Measurements from ENCODE around the gene PDGFB. TPM values are rescaled to one million over a fixed set of nuclear protein-coding genes. Genes with fewer than 3 reads are reported as not detected.

Gene PDGFB
- total RNA-seq, 1 experiment from 2014 or later: 9.2 TPM

GRCh38 chr22:39176143-39176713 lies 68.6 kb downstream of the PDGFB start:
- H3K9me3 Mint-ChIP-seq: no peaks in the 10 kb centered on the region
- no peaks in the 10 kb centered on the region; the same call in none of the 2 replicates for H3K27me3 Mint-ChIP-seq (ENCODE audit: low read depth)
- peaks cover 91% of the 10 kb centered on the region for H3K4me1 Mint-ChIP-seq
- CTCF ChIA-PET: interaction anchor here (0.9 to 4.0 kb wide), 7 partner anchors 9 to 407 kb away, joined by 3 to 19 read pairs (median 5); no protein-coding TSS in a partner anchor
- H3K27ac Mint-ChIP-seq: peak overlapping the region; percentile 100
- POLR2A ChIA-PET: interaction anchor here (0.6 to 6.2 kb wide), 5 partner anchors 38 to 135 kb away, joined by 3 to 45 read pairs (median 6); no protein-coding TSS in a partner anchor
- peak overlapping the region; percentile 20; the same call in 1 of the 2 replicates for H3K4me3 Mint-ChIP-seq
- DNase-seq (ENCODE audit: low spot score): peak; percentile 87
- peak; percentile 29 for ATAC-seq
- no peaks in the 10 kb centered on the region for H3K36me3 Mint-ChIP-seq
- TF ChIP-seq ATF1 (CRISPR knock-in tag; IDR thresholded peaks at IDR 0.05): no peak
- TF ChIP-seq PRRX2 (CRISPR knock-in tag; IDR thresholded peaks at IDR 0.05): no peak
- TF ChIP-seq ATF6 (CRISPR knock-in tag; IDR thresholded peaks at IDR 0.05): no peak
- no peak for TF ChIP-seq ZNF671 (CRISPR knock-in tag; IDR thresholded peaks at IDR 0.05)
- no peak for TF ChIP-seq CDX4 (CRISPR knock-in tag; IDR thresholded peaks at IDR 0.05; ENCODE audit: borderline replicate concordance)
- no peak for TF ChIP-seq FOXJ3 (CRISPR knock-in tag; IDR thresholded peaks at IDR 0.05; ENCODE audit: borderline replicate concordance)
- no peak for TF ChIP-seq JAZF1 (CRISPR knock-in tag; IDR thresholded peaks at IDR 0.05)
- peak; percentile 99 for TF ChIP-seq TEAD4 (CRISPR knock-in tag; IDR thresholded peaks at IDR 0.05)
- no peak for TF ChIP-seq RELA (CRISPR knock-in tag; IDR thresholded peaks at IDR 0.05; ENCODE audit: borderline replicate concordance)
- no peak for TF ChIP-seq ZSCAN18 (CRISPR knock-in tag; IDR thresholded peaks at IDR 0.05)
- no peak for TF ChIP-seq OVOL2 (CRISPR knock-in tag; IDR thresholded peaks at IDR 0.05; ENCODE audit: borderline replicate concordance)
- no peak for TF ChIP-seq TP53 (CRISPR knock-in tag; IDR thresholded peaks at IDR 0.05)
- no peak for TF ChIP-seq ZBTB21 (CRISPR knock-in tag; IDR thresholded peaks at IDR 0.05; ENCODE audit: borderline replicate concordance)
- no peak for TF ChIP-seq ZNF512 (CRISPR knock-in tag; IDR thresholded peaks at IDR 0.05; ENCODE audit: borderline replicate concordance)
- peak; percentile 39; the same call in 1 of the 2 replicates for TF ChIP-seq SP1 (CRISPR knock-in tag; conservative IDR thresholded peaks at IDR 0.05)
- TF ChIP-seq ZNF232 (CRISPR knock-in tag; IDR thresholded peaks at IDR 0.05): no peak
- TF ChIP-seq GABPB1 (CRISPR knock-in tag; IDR thresholded peaks at IDR 0.05): no peak
- TF ChIP-seq ESRRA (CRISPR knock-in tag; IDR thresholded peaks at IDR 0.05; ENCODE audit: borderline replicate concordance): no peak
- TF ChIP-seq HMGA2 (CRISPR knock-in tag; IDR thresholded peaks at IDR 0.05): no peak
- 0 out of 2 replicates have a peak, but pooled peaks have one; percentile 35 for TF ChIP-seq MYBL2 (CRISPR knock-in tag; IDR thresholded peaks at IDR 0.05)
- TF ChIP-seq FOXP1 (CRISPR knock-in tag; IDR thresholded peaks at IDR 0.05; ENCODE audit: borderline replicate concordance): 0 out of 2 replicates have a peak, but pooled peaks have one; percentile 41
- TF ChIP-seq ETV6 (CRISPR knock-in tag; IDR thresholded peaks at IDR 0.05): peak; percentile 96
- TF ChIP-seq ELF4 (CRISPR knock-in tag; IDR thresholded peaks at IDR 0.05; ENCODE audit: low read depth): no peak
- TF ChIP-seq TEAD1 (CRISPR knock-in tag; IDR thresholded peaks at IDR 0.05): peak; percentile 99
- no peak for TF ChIP-seq GTF2I (CRISPR knock-in tag; conservative IDR thresholded peaks at IDR 0.05)
- TF ChIP-seq FOXK1 (CRISPR knock-in tag; IDR thresholded peaks at IDR 0.05): peak; percentile 50; the same call in 1 of the 2 replicates
- no peak for TF ChIP-seq AFF4 (CRISPR knock-in tag; IDR thresholded peaks at IDR 0.05; ENCODE audit: borderline replicate concordance)
- TF ChIP-seq ATF2 (CRISPR knock-in tag; IDR thresholded peaks at IDR 0.05; ENCODE audit: borderline replicate concordance, low read depth): no peak
- TF ChIP-seq ZNF423 (CRISPR knock-in tag; IDR thresholded peaks at IDR 0.05): peak; percentile 92

All from WTC11 (cell line).